Body of pancreas (tissue), 4 donors: ENCODE results near the gene SEC23A.

Source experiments
- CTCF ChIP-seq, 7 experiments: fragments of 450-650 bp in 4 of 7; fragments of 200-600 bp in 3 of 7; sonication (generic) in 3 of 7; IDR thresholded peaks; one replicate each; pipeline ENCODE4 v1.5.1; 2016 to 2019; ENCODE audit warnings: antibody characterized with exemption in 7 of 7
- POLR2A ChIP-seq, 3 donors: fragments of 450-650 bp; IDR thresholded peaks; one replicate each; pipeline ENCODE4 v1.6.1; 2016; ENCODE audit warnings: antibody characterized with exemption in 3 of 3, mild to moderate bottlenecking in 2 of 3

DNA sequence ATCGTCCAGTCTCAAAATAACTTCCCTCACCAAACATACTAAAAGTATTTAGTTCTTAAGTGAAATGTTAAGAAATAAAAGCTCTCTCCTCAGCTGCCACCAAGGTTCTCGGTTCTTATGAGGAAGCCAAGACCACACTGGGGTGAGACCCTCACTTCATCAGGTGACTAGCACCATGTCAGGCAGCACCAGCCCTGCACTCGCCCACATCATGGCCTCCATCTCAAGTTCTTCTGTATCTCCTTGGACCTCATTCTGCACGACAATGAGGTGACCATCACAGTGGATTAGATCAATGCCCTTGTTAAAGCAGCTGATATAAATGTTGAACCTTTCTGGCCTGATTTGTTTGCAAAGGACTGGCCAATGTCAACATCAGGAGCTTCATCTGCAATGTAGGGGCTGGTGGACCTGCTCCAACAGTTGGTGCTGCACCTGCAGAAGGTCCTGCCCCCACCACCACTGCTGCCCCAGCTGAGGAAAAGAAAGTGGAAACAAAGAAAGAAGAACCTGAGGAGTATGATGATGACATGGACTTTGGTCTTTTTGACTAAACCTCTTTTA lies 12.4 kb downstream of the SEC23A start:
- TF ChIP-seq CTCF (IDR thresholded peaks at IDR 0.05) (no peak), POLR2A (IDR thresholded peaks at IDR 0.05) (no peak)
